Endothelial cell of umbilical vein (primary cell): ENCODE data around the gene DENND4A. TPM values are rescaled to one million over a fixed set of nuclear protein-coding genes. Genes with fewer than 3 reads are reported as not detected.

Source experiments
- BruUV-seq: library from RNA; stranded (reverse); fragments of 400-500 nt; replicated peaks from 2 replicates; lab custom pipeline; 2021; lab: Mats Ljungman, UMichigan
- CTCF ChIA-PET: fragments of 300-600, 350-600 bp; sonication (Branson Sonifier 250); formaldehyde crosslinking; loops from one replicate; lab custom pipeline; 2021; ENCODE audit warnings: antibody characterized with exemption, inconsistent platforms; lab: Charles Lee
- POLR2A ChIA-PET: fragments of 300-600, 350-600 bp; sonication (Branson Sonifier 250); formaldehyde crosslinking; loops from one replicate; lab custom pipeline; 2021; ENCODE audit warnings: antibody characterized with exemption, inconsistent platforms; lab: Charles Lee
- DNase-seq: peaks from one replicate; pipeline ENCODE4 v3.0.0-alpha.2; 2011; ENCODE audit warnings: low read depth, low spot score
- FAIRE-seq: peaks from 2 replicates; lab custom pipeline; 2011; peaks lifted over from hg19 to GRCh38; lab: Jason Lieb, UNC
- H2AFZ ChIP-seq: 2 replicates; pipeline ENCODE4 v1.6.0; 2012; ENCODE audit warnings: low read depth, low read length, control low read depth, inconsistent platforms
- H3K27ac ChIP-seq: 2 replicates; pipeline ENCODE4 v1.5.1; 2011; ENCODE audit warnings: low read depth, mild to moderate bottlenecking, control low read depth, low read length, moderate library complexity; ENCODE audit not compliant: insufficient read depth
- H3K27me3 ChIP-seq, 2 experiments: 2 replicates each; pipeline versions ENCODE4 v1.6.0 to v1.6.1; 2011; ENCODE audit warnings: low read length in 2 of 2, mixed read lengths in 1 of 2; ENCODE audit not compliant: control insufficient read depth in 2 of 2, insufficient read depth in 2 of 2
- H3K36me3 ChIP-seq, 2 experiments: 2 replicates in 1 of 2; 3 replicates in 1 of 2; pipeline ENCODE4 v1.5.1; 2011; ENCODE audit warnings: low read length in 2 of 2, mild to moderate bottlenecking in 1 of 2, moderate library complexity in 1 of 2; ENCODE audit not compliant: control insufficient read depth in 2 of 2, insufficient read depth in 2 of 2; ENCODE audit errors: extremely low read depth in 1 of 2
- H3K4me1 ChIP-seq: 3 replicates; pipeline ENCODE4 v1.5.1; 2011; ENCODE audit warnings: mild to moderate bottlenecking, low read length; ENCODE audit not compliant: control insufficient read depth, insufficient read depth; ENCODE audit errors: extremely low read depth
- H3K4me2 ChIP-seq: 2 replicates; pipeline ENCODE4 v1.6.1; 2011; ENCODE audit warnings: low read length, control low read depth, mixed read lengths; ENCODE audit not compliant: insufficient read depth
- H3K4me3 ChIP-seq, 3 experiments: fragments of 200-600 bp in 1 of 3; sonication (generic), shearing (Covaris generic) in 1 of 3; replicated peaks in 1 of 3; 2 replicates each; pipeline ENCODE4 v1.5.1; 2011 to 2016; ENCODE audit warnings: control low read depth in 3 of 3, low read length in 3 of 3, mild to moderate bottlenecking in 2 of 3, inconsistent platforms in 1 of 3, low read depth in 1 of 3, moderate library complexity in 1 of 3; ENCODE audit not compliant: insufficient read depth in 1 of 3
- H3K79me2 ChIP-seq: 2 replicates; pipeline ENCODE4 v1.6.0; 2012; ENCODE audit warnings: low read length, inconsistent platforms; ENCODE audit not compliant: control insufficient read depth, insufficient read depth
- H3K9ac ChIP-seq: replicated peaks from 2 replicates; pipeline ENCODE3; 2011; ENCODE audit warnings: low read length, control low read depth; ENCODE audit not compliant: insufficient read depth; ENCODE audit errors: extremely low read depth
- H3K9me1 ChIP-seq: replicated peaks from 3 replicates; pipeline ENCODE4 v1.6.0; 2011; ENCODE audit warnings: mild to moderate bottlenecking, low read length; ENCODE audit not compliant: control insufficient read depth, insufficient read depth; ENCODE audit errors: extremely low read depth
- H3K9me3 ChIP-seq: replicated peaks from 2 replicates; pipeline ENCODE4 v1.5.1; 2012; ENCODE audit warnings: low read length, inconsistent platforms; ENCODE audit not compliant: control insufficient read depth, insufficient read depth
- H4K20me1 ChIP-seq: replicated peaks from 2 replicates; pipeline ENCODE3; 2011; ENCODE audit warnings: mild to moderate bottlenecking, low read length; ENCODE audit not compliant: control insufficient read depth, insufficient read depth; ENCODE audit errors: extremely low read depth
- EZH2 ChIP-seq: IDR thresholded peaks from 2 replicates; pipeline ENCODE4 v1.6.1; 2012; ENCODE audit warnings: borderline replicate concordance, low read depth, mild to moderate bottlenecking, moderate library complexity, low read length, inconsistent platforms; ENCODE audit not compliant: severe bottlenecking
- FOS ChIP-seq: IDR thresholded peaks from 2 replicates; pipeline ENCODE4 v1.6.1; 2011; ENCODE audit warnings: mild to moderate bottlenecking, low read length, moderate library complexity, borderline replicate concordance; ENCODE audit not compliant: insufficient read depth
- GATA2 ChIP-seq: IDR thresholded peaks from 2 replicates; pipeline ENCODE4 v1.7.0; 2011; ENCODE audit warnings: low read depth, mild to moderate bottlenecking, moderate library complexity, mixed read lengths, low read length; ENCODE audit not compliant: insufficient read length, insufficient read depth
- JUN ChIP-seq: IDR thresholded peaks from 2 replicates; pipeline ENCODE4 v1.6.1; 2011; ENCODE audit warnings: borderline replicate concordance, low read depth; ENCODE audit not compliant: insufficient read length, insufficient read depth
- MYC ChIP-seq: IDR thresholded peaks from one replicate; pipeline ENCODE4 v1.6.1; 2011; ENCODE audit warnings: mild to moderate bottlenecking, low read depth, low read length
- POLR2A ChIP-seq: IDR thresholded peaks from 2 replicates; pipeline ENCODE4 v1.6.1; 2012; ENCODE audit warnings: low read depth, mild to moderate bottlenecking, control low read depth, low read length
- POLR2AphosphoS5 ChIP-seq: IDR thresholded peaks from 2 replicates; pipeline ENCODE4 v1.6.1; 2012; ENCODE audit warnings: low read depth, mild to moderate bottlenecking, control low read depth, low read length, moderate library complexity; ENCODE audit not compliant: insufficient read depth
- dilution Hi-C: fragments of 300-500 bp; cut with MboI; formaldehyde crosslinking; loops from one replicate; pipeline ENCODE4 v1.15.0; 2019; ENCODE audit warnings: low sequenced_read_pairs; ENCODE audit not compliant: extremely low pct_ligation_motif_present
- intact Hi-C: fragments of 100-400 bp; cut with micrococcal nuclease; formaldehyde crosslinking; loops from one replicate; pipeline ENCODE4 v1.10.0; 2022
- polyA plus RNA-seq, 4 experiments: library from polyadenylated mRNA; depleted of rRNA in 3 of 4; stranded (reverse) in 3 of 4; unstranded in 1 of 4; fragments of >200 nt; gene quantifications; 2 replicates each; pipeline versions ENCODE4 v1.2.1 to v1.2.3, GENCODE V29; 2011 to 2012; ENCODE audit warnings: missing spikeins in 1 of 4
- total RNA-seq: library from RNA; stranded (reverse); gene quantifications from 2 replicates; pipeline ENCODE4 v1.2.3, GENCODE V29; 2021
- TF ChIP-seq, protein P1 (sequence below): IDR thresholded peaks from 2 replicates; pipeline ENCODE4 v1.6.1; 2011; ENCODE audit not compliant: insufficient read depth, insufficient read length
- TF ChIP-seq, protein P2 (sequence below), 2 donors: IDR thresholded peaks; 1 replicate in 1 of 2; 2 replicates in 1 of 2; pipeline ENCODE4 v1.5.1; 2011; ENCODE audit warnings: low read length in 2 of 2, mild to moderate bottlenecking in 2 of 2, moderate library complexity in 2 of 2, control low read depth in 1 of 2, inconsistent platforms in 1 of 2, low read depth in 1 of 2; ENCODE audit not compliant: insufficient read depth in 1 of 2; ENCODE audit errors: extremely low read depth in 1 of 2

DENND4A gene
- total and polyA plus RNA-seq, 2 donors (not counting 3 experiments of a cell fraction or from before 2014, with no cell fraction given): 5.7 to 22.2 TPM

DNA sequence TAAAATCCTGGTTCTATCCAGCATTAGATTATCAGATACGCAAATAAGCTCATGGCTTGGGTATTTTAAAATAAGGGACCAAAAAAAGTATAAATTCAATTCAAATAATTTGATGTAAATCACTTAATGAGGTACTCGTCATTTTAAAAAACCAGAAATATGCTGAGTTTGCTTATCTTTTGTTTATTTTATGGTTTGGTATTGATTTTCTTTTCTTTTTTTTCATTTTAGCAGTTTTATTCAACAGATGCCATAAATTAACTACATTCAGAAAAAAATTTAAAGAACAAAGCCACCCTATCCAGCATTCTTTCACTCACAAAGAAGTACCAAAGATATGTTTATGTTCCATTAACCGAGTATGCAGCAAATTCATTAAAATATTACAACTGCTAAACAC lies 22.6 kb downstream of the DENND4A start:
- H3K27ac ChIP-seq: no peak overlapping the region
- no peaks in the 10 kb centered on the region for H3K27me3 ChIP-seq
- H2AFZ ChIP-seq: no peak overlapping the region
- H3K4me1 ChIP-seq: peaks cover 7% of the 10 kb centered on the region
- dilution Hi-C loops (no loop called here), intact Hi-C loops (no loop called here)
- no peaks in the 10 kb centered on the region for H3K36me3 ChIP-seq
- ChIA-PET POLR2A (no interaction called here), CTCF (interaction anchor here (0.5 to 1.9 kb wide), 7 partner anchors 9 to 1815 kb away, joined by 3 to 11 read pairs (median 3); no protein-coding TSS in a partner anchor)
- H3K4me2 ChIP-seq: no peak overlapping the region
- H4K20me1 ChIP-seq: peaks cover 2% of the 10 kb centered on the region
- no peaks in the 10 kb centered on the region for H3K9me1 ChIP-seq
- FAIRE-seq: no peak
- no peaks in the 10 kb centered on the region for H3K9me3 ChIP-seq
- H3K4me3 ChIP-seq: no peak overlapping the region
- TF ChIP-seq JUN (no peak), MYC (no peak), GATA2 (no peak), POLR2A (no peak), EZH2 (no peak), POLR2AphosphoS5 (no peak), FOS (no peak)
- TF ChIP-seq, protein P1, sequence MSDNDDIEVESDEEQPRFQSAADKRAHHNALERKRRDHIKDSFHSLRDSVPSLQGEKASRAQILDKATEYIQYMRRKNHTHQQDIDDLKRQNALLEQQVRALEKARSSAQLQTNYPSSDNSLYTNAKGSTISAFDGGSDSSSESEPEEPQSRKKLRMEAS: no peak
- TF ChIP-seq, protein P2, sequence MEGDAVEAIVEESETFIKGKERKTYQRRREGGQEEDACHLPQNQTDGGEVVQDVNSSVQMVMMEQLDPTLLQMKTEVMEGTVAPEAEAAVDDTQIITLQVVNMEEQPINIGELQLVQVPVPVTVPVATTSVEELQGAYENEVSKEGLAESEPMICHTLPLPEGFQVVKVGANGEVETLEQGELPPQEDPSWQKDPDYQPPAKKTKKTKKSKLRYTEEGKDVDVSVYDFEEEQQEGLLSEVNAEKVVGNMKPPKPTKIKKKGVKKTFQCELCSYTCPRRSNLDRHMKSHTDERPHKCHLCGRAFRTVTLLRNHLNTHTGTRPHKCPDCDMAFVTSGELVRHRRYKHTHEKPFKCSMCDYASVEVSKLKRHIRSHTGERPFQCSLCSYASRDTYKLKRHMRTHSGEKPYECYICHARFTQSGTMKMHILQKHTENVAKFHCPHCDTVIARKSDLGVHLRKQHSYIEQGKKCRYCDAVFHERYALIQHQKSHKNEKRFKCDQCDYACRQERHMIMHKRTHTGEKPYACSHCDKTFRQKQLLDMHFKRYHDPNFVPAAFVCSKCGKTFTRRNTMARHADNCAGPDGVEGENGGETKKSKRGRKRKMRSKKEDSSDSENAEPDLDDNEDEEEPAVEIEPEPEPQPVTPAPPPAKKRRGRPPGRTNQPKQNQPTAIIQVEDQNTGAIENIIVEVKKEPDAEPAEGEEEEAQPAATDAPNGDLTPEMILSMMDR (IDR thresholded peaks at IDR 0.05; ENCODE audit: extremely low read depth in 1 of 2, insufficient read depth in 1 of 2, low read depth in 1 of 2, low read length in 2 of 2): no peak
- DNase-seq: no peak
- peaks cover 31% of the 10 kb centered on the region for H3K79me2 ChIP-seq
- H3K9ac ChIP-seq: no peak overlapping the region
- BruUV-seq: no TSS peak
